Neural progenitor cell (in vitro differentiated cells): ENCODE measurements around the gene S100A3. TPM values are rescaled to one million over a fixed set of nuclear protein-coding genes. Genes with fewer than 3 reads are reported as not detected.
A peak's percentile ranks its signal among the peaks of the same experiment; 100 is the strongest.

Source experiments
- DNase-seq: peaks from one replicate; pipeline ENCODE4 v3.0.0-alpha.2; 2016; ENCODE audit warnings: low spot score
- H2AFZ ChIP-seq: fragments of 200-600 bp; sonication (generic); replicated peaks from 2 replicates; pipeline ENCODE4 v1.6.1; 2016; ENCODE audit warnings: antibody characterized with exemption
- H3F3A ChIP-seq: fragments of 200-600 bp; sonication (generic); 2 replicates; pipeline ENCODE4 v1.6.1; 2016; ENCODE audit warnings: antibody characterized with exemption, low read depth
- H3K27ac ChIP-seq: fragments of 200-600 bp; sonication (generic); 2 replicates; pipeline ENCODE4 v1.5.1; 2016; ENCODE audit warnings: mild to moderate bottlenecking
- H3K27me3 ChIP-seq: fragments of 200-600 bp; sonication (generic); 2 replicates; pipeline ENCODE4 v1.6.1; 2016; ENCODE audit warnings: mild to moderate bottlenecking, moderate library complexity
- H3K36me3 ChIP-seq: fragments of 200-600 bp; sonication (generic); 2 replicates; pipeline ENCODE4 v1.5.1; 2016
- H3K4me1 ChIP-seq: fragments of 200-600 bp; sonication (generic); 2 replicates; pipeline ENCODE4 v1.6.1; 2016; ENCODE audit warnings: mixed run types
- H3K4me2 ChIP-seq: fragments of 200-600 bp; sonication (generic); 2 replicates; pipeline ENCODE4 v1.6.1; 2016
- H3K4me3 ChIP-seq: fragments of 200-600 bp; sonication (generic); 2 replicates; pipeline ENCODE4 v1.5.1; 2016
- H3K79me2 ChIP-seq: fragments of 200-600 bp; sonication (generic); 2 replicates; pipeline ENCODE4 v1.6.1; 2016; ENCODE audit warnings: low read depth
- H3K9ac ChIP-seq: fragments of 200-600 bp; sonication (generic); 2 replicates; pipeline ENCODE4 v1.6.1; 2016
- H3K9me3 ChIP-seq: fragments of 200-600 bp; sonication (generic); 2 replicates; pipeline ENCODE4 v1.5.1; 2016; ENCODE audit warnings: low read depth
- H4K20me1 ChIP-seq: fragments of 200-600 bp; sonication (generic); 2 replicates; pipeline ENCODE4 v1.6.1; 2016; ENCODE audit warnings: low read depth
- H3K27ac Mint-ChIP-seq: 3 replicates; pipeline ENCODE4 v1.8.0; 2021; ENCODE audit warnings: mixed read lengths
- H3K27me3 Mint-ChIP-seq: 2 replicates; pipeline ENCODE4 v1.8.0; 2022; ENCODE audit warnings: low read depth, mild to moderate bottlenecking, inconsistent platforms, moderate library complexity, mixed read lengths; ENCODE audit not compliant: insufficient read depth
- H3K36me3 Mint-ChIP-seq: 3 replicates; pipeline ENCODE4 v1.8.0; 2021; ENCODE audit warnings: mixed read lengths
- H3K4me1 Mint-ChIP-seq: 3 replicates; pipeline ENCODE4 v1.8.0; 2021; ENCODE audit warnings: mixed read lengths
- H3K4me3 Mint-ChIP-seq: 3 replicates; pipeline ENCODE4 v1.8.0; 2021; ENCODE audit warnings: mild to moderate bottlenecking, moderate library complexity, mixed read lengths
- H3K9me3 Mint-ChIP-seq: 3 replicates; pipeline ENCODE4 v1.8.0; 2020; ENCODE audit warnings: mixed read lengths
- CTCF ChIP-seq: fragments of 200-600 bp; sonication (generic); IDR thresholded peaks from 2 replicates; pipeline ENCODE4 v1.5.1; 2017; ENCODE audit warnings: antibody characterized with exemption, mild to moderate bottlenecking
- EZH2 ChIP-seq: fragments of 200-600 bp; sonication (generic); IDR thresholded peaks from 2 replicates; pipeline ENCODE4 v1.6.1; 2017; ENCODE audit warnings: antibody characterized with exemption, mild to moderate bottlenecking, moderate library complexity
- EZH2phosphoT487 ChIP-seq: fragments of 200-600 bp; sonication (generic); IDR thresholded peaks from 2 replicates; pipeline ENCODE4 v1.6.1; 2017; ENCODE audit warnings: antibody characterized with exemption
- total RNA-seq: library from RNA; depleted of rRNA; stranded (reverse); fragments of >200 nt; gene quantifications from 2 replicates; pipeline ENCODE4 v1.2.3, GENCODE V29; 2015; ENCODE audit warnings: low replicate concordance

The S100A3 gene
- total RNA-seq, 1 donor from 2014 or later, result not detected

GRCh38 chr1:153534226-153534924 lies 14.7 kb downstream of the S100A3 start:
- no peaks in the 10 kb centered on the region for H4K20me1 ChIP-seq
- H3K27ac ChIP-seq, result no peak overlapping the region
- H3K4me2 ChIP-seq, result no peak overlapping the region
- DNase-seq, result no peak
- H3K9me3 ChIP-seq, result no peaks in the 10 kb centered on the region
- no peak overlapping the region for H2AFZ ChIP-seq
- H3K27me3 ChIP-seq, result no peaks in the 10 kb centered on the region
- peaks cover 2% of the 10 kb centered on the region for H3K9me3 Mint-ChIP-seq
- no peaks in the 10 kb centered on the region for H3K36me3 ChIP-seq
- H3F3A ChIP-seq, result peaks cover 15% of the 10 kb centered on the region
- TF ChIP-seq EZH2phosphoT487 (no peak), EZH2 (no peak), CTCF (no peak)
- peaks cover 22% of the 10 kb centered on the region for H3K4me1 ChIP-seq
- no peak overlapping the region for H3K4me3 ChIP-seq
- no peak overlapping the region for H3K9ac ChIP-seq
- H3K36me3 Mint-ChIP-seq, result no peaks in the 10 kb centered on the region
- no peaks in the 10 kb centered on the region for H3K79me2 ChIP-seq
- H3K27ac Mint-ChIP-seq, result no peak overlapping the region
- peaks cover 35% of the 10 kb centered on the region for H3K4me1 Mint-ChIP-seq
- peaks cover 9% of the 10 kb centered on the region for H3K27me3 Mint-ChIP-seq
- no peak overlapping the region for H3K4me3 Mint-ChIP-seq

DNA sequence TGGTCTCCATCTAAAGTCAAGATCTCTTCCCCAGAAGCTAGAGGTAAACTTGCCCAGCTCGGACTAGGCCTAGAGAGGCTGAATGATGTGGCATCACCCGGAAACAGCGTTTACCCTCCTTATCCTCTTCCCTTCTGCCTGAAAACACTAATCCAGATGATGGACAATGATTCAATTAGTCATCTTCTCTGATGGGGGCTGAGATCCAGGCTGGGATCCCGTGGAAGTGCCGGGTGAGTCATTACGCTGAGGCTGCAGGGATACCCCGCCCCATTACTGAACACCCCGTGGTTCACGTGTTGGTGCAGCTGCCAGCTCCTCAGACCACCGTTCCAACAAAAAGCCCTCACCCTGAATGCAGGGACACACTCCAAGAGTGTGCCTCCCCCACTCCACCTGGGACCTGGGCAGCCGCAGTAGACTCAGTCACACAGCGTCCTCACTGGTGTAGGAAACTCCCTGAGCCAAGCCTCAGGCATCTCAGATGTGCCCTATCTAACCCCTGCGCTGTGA lies 15.3 kb downstream of the S100A3 start:
- Mint-ChIP-seq H3K36me3 (no peaks in the 10 kb centered on the region), H3K27me3 (peaks cover 6% of the 10 kb centered on the region), H3K27ac (peak overlapping the region; percentile 44), H3K9me3 (peaks cover 2% of the 10 kb centered on the region), H3K4me1 (peaks cover 35% of the 10 kb centered on the region), H3K4me3 (peak overlapping the region; percentile 68)
- TF ChIP-seq EZH2 (no peak), CTCF (no peak), EZH2phosphoT487 (no peak)
- Histone ChIP-seq H3K4me3 (peak overlapping the region; percentile 31), H3K79me2 (no peaks in the 10 kb centered on the region), H4K20me1 (no peaks in the 10 kb centered on the region), H3K27ac (no peak overlapping the region), H3K4me2 (peak overlapping the region; percentile 72), H3K4me1 (peaks cover 22% of the 10 kb centered on the region), H3K27me3 (no peaks in the 10 kb centered on the region), H3K9me3 (no peaks in the 10 kb centered on the region), H3K36me3 (no peaks in the 10 kb centered on the region), H3F3A (peaks cover 15% of the 10 kb centered on the region), H2AFZ (peak overlapping the region; percentile 93), H3K9ac (no peak overlapping the region)
- no peak for DNase-seq

DNA sequence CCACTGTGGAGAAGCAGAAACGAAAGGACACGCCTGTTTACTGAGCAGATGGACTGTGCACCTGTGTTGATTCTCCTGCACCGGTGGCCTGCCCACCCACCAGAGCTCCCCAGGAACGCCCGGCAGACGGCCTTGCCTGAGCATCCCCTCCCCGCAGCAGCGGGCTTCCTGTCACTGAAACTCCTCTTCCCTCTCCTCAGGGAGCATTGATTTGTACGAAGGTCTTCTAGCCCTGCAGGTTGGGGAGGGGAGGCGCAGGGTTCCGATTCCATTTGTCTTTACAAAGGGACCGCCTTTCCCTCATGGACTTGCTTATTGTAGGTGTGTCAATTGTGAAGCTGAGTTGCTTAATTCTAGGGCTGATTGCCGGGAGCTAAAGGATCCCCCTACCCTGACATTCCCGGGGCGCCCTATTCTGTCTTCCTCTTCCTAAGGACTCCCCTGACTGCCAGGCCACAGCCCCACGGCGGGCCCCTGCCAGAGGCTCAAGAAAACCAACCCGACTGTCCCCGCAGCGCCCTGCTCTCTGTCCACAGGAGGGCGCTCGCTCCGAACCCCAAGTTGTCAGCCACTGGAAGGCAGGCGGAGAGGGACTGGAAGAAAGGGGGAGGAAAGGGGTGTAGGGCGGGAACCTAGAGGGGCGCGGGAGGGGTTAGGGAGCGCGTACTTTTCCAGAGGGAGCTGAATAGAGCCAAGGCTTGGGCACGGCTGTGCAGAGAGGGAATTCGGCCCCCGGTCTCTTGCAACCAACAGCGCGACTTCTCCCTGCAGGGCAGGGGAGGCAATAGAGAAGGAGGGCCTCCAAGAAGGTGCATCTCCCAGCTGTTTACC lies 16.1 kb downstream of the S100A3 start:
- TF ChIP-seq EZH2phosphoT487 (no peak), CTCF (peak; percentile 97), EZH2 (no peak)
- H3K4me3 Mint-ChIP-seq, result peak overlapping the region; percentile 68
- no peak overlapping the region for H3K9ac ChIP-seq
- H2AFZ ChIP-seq, result peak overlapping the region; percentile 93
- H3K79me2 ChIP-seq, result no peaks in the 10 kb centered on the region
- H3K9me3 ChIP-seq, result no peaks in the 10 kb centered on the region
- H3K4me3 ChIP-seq, result peak overlapping the region; percentile 31
- peak overlapping the region; percentile 72 for H3K4me2 ChIP-seq
- peaks cover 17% of the 10 kb centered on the region for H3K4me1 ChIP-seq
- no peaks in the 10 kb centered on the region for H3K27me3 ChIP-seq
- H3F3A ChIP-seq, result peaks cover 15% of the 10 kb centered on the region
- H3K36me3 ChIP-seq, result no peaks in the 10 kb centered on the region
- peak overlapping the region; percentile 44 for H3K27ac Mint-ChIP-seq
- no peaks in the 10 kb centered on the region for H4K20me1 ChIP-seq
- DNase-seq, result peak; percentile 95
- H3K4me1 Mint-ChIP-seq, result peaks cover 29% of the 10 kb centered on the region
- H3K27me3 Mint-ChIP-seq, result peaks cover 6% of the 10 kb centered on the region
- H3K9me3 Mint-ChIP-seq, result peaks cover 2% of the 10 kb centered on the region
- no peaks in the 10 kb centered on the region for H3K36me3 Mint-ChIP-seq
- no peak overlapping the region for H3K27ac ChIP-seq
